ENCODE data around the gene PTTG1.

DNA sequence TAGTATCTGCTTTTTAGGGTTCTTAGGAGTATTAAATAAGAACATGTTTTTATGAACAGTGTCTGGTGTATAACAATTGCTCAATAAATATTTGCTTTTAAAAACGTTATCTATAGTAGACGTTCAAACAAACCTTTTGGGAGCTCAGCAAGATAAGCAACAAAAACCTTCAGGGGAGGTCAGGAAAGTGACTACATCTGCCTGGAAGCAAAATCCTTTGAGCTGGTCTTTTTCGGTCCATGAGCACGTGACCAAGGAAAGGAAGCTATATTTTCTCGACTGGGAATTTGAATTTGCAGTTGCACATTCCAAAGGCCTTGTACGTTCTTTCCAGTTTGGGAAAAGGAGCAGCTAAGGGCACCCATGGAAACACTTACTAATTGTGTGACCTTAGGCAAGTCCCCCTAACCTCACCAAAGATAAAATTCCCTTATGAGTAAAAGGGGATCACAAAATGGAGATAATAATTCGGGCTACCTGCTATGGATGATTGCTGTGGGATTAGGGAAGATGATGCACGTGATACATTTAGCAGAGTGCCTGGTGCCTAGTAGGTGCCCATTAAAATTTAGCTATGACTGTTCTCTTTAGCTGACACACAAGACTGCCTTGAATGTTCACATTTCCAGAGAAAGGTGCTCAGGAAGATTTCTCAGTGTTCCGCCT lies 45.4 kb downstream of the PTTG1 start:
- TF ChIP-seq POLR2AphosphoS5 (IDR thresholded peaks at IDR 0.05) (no peak), POLR2A (IDR thresholded peaks at IDR 0.05) (no peak), EP300 (IDR thresholded peaks at IDR 0.05) (no peak)
- TF ChIP-seq, protein P1, sequence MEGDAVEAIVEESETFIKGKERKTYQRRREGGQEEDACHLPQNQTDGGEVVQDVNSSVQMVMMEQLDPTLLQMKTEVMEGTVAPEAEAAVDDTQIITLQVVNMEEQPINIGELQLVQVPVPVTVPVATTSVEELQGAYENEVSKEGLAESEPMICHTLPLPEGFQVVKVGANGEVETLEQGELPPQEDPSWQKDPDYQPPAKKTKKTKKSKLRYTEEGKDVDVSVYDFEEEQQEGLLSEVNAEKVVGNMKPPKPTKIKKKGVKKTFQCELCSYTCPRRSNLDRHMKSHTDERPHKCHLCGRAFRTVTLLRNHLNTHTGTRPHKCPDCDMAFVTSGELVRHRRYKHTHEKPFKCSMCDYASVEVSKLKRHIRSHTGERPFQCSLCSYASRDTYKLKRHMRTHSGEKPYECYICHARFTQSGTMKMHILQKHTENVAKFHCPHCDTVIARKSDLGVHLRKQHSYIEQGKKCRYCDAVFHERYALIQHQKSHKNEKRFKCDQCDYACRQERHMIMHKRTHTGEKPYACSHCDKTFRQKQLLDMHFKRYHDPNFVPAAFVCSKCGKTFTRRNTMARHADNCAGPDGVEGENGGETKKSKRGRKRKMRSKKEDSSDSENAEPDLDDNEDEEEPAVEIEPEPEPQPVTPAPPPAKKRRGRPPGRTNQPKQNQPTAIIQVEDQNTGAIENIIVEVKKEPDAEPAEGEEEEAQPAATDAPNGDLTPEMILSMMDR (IDR thresholded peaks at IDR 0.05), result no peak
